ENCODE measurements around the gene CENPX.

GRCh38 chr17:82014971-82015310 is 7.7 kb downstream of the CENPX start:
- TF ChIP-seq, protein P1, sequence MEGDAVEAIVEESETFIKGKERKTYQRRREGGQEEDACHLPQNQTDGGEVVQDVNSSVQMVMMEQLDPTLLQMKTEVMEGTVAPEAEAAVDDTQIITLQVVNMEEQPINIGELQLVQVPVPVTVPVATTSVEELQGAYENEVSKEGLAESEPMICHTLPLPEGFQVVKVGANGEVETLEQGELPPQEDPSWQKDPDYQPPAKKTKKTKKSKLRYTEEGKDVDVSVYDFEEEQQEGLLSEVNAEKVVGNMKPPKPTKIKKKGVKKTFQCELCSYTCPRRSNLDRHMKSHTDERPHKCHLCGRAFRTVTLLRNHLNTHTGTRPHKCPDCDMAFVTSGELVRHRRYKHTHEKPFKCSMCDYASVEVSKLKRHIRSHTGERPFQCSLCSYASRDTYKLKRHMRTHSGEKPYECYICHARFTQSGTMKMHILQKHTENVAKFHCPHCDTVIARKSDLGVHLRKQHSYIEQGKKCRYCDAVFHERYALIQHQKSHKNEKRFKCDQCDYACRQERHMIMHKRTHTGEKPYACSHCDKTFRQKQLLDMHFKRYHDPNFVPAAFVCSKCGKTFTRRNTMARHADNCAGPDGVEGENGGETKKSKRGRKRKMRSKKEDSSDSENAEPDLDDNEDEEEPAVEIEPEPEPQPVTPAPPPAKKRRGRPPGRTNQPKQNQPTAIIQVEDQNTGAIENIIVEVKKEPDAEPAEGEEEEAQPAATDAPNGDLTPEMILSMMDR (IDR thresholded peaks at IDR 0.05; ENCODE audit: low read depth, low read length, poor library complexity, severe bottlenecking): no peak
- no peak for TF ChIP-seq EZH2phosphoT487 (IDR thresholded peaks at IDR 0.05; ENCODE audit: borderline replicate concordance, low read length)

Data from DOHH2 (cell line).